ENCODE results near the gene SCFD2.

- TF ChIP-seq SP1 (IDR thresholded peaks at IDR 0.05) (no peak), CTCF (IDR thresholded peaks at IDR 0.05; ENCODE audit: low read depth, low read length, missing input control) (no peak), FOXA1 (IDR thresholded peaks at IDR 0.05) (no peak), JUND (IDR thresholded peaks at IDR 0.05) (no peak), YY1 (IDR thresholded peaks at IDR 0.05) (no peak)
- TF ChIP-seq, protein P1, sequence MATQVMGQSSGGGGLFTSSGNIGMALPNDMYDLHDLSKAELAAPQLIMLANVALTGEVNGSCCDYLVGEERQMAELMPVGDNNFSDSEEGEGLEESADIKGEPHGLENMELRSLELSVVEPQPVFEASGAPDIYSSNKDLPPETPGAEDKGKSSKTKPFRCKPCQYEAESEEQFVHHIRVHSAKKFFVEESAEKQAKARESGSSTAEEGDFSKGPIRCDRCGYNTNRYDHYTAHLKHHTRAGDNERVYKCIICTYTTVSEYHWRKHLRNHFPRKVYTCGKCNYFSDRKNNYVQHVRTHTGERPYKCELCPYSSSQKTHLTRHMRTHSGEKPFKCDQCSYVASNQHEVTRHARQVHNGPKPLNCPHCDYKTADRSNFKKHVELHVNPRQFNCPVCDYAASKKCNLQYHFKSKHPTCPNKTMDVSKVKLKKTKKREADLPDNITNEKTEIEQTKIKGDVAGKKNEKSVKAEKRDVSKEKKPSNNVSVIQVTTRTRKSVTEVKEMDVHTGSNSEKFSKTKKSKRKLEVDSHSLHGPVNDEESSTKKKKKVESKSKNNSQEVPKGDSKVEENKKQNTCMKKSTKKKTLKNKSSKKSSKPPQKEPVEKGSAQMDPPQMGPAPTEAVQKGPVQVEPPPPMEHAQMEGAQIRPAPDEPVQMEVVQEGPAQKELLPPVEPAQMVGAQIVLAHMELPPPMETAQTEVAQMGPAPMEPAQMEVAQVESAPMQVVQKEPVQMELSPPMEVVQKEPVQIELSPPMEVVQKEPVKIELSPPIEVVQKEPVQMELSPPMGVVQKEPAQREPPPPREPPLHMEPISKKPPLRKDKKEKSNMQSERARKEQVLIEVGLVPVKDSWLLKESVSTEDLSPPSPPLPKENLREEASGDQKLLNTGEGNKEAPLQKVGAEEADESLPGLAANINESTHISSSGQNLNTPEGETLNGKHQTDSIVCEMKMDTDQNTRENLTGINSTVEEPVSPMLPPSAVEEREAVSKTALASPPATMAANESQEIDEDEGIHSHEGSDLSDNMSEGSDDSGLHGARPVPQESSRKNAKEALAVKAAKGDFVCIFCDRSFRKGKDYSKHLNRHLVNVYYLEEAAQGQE (IDR thresholded peaks at IDR 0.05), result no peak
These were observed 365.3 kb downstream of the SCFD2 start for GRCh38 chr4:53000560-53000959.
